ENCODE results near the gene HNRNPA0.

DNA sequence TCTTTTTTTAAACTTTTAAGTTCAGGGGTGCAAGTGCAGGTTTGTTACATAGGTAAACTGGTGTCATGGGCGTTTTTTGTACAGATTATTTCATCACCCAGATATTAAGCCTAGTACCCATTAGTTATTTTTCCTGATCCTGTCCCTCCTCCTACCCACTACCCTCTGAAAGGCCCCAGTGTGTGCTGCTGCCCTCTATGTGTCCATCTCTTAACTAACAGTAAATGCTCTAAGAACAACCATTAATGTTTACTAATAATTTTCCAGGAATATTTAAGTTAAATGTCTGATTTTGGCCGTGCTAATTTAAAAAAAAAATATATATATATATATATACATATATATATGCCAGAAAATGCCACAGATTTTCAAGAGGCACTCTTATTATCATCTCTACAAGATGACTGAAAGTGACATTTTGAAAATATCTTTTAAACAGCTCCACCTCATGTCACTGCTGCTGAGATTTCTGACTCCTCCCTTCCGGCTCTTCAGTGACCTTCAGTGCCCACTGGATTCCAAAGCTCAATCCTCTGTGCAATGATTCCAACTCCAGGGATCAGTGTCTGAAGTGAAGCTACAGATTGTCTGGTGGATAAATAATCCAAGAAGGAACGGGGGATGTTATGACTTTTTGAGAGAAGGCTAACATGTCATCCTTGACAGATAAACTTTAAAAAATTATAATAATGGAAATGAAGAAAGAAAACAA is 46.7 kb upstream of the HNRNPA0 start:
- TF ChIP-seq EZH2 (IDR thresholded peaks at IDR 0.05; ENCODE audit: borderline replicate concordance, low read length) = no peak
- TF ChIP-seq, protein P1, sequence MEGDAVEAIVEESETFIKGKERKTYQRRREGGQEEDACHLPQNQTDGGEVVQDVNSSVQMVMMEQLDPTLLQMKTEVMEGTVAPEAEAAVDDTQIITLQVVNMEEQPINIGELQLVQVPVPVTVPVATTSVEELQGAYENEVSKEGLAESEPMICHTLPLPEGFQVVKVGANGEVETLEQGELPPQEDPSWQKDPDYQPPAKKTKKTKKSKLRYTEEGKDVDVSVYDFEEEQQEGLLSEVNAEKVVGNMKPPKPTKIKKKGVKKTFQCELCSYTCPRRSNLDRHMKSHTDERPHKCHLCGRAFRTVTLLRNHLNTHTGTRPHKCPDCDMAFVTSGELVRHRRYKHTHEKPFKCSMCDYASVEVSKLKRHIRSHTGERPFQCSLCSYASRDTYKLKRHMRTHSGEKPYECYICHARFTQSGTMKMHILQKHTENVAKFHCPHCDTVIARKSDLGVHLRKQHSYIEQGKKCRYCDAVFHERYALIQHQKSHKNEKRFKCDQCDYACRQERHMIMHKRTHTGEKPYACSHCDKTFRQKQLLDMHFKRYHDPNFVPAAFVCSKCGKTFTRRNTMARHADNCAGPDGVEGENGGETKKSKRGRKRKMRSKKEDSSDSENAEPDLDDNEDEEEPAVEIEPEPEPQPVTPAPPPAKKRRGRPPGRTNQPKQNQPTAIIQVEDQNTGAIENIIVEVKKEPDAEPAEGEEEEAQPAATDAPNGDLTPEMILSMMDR (conservative IDR thresholded peaks at IDR 0.05 in 1 of 2, IDR thresholded peaks at IDR 0.05 in 1 of 2; ENCODE audit: extremely low read depth in 1 of 2, insufficient read depth in 1 of 2, low read depth in 1 of 2, low read length in 2 of 2) = no peak

Measured in mammary epithelial cell (primary cell).